Brain microvascular endothelial cell (primary cell): ENCODE measurements around the gene C5orf63.
"Not testable (repeated sequence)": the region's sequence is repeated elsewhere in the genome, so short reads cannot be mapped to it uniquely, and the experiment has no call there.

Experiments
- DNase-seq: peaks from one replicate; pipeline ENCODE4 v3.0.0-alpha.2; 2020
- H3K27ac ChIP-seq: fragments of 250-450 bp; sonication (Bioruptor Pico); 2 replicates; pipeline ENCODE4 v1.5.1; 2020; ENCODE audit warnings: mild to moderate bottlenecking, moderate library complexity
- H3K27me3 ChIP-seq: fragments of 250-450 bp; sonication (Bioruptor Pico); replicated peaks from 2 replicates; pipeline ENCODE4 v1.5.1; 2020; ENCODE audit warnings: mild to moderate bottlenecking
- H3K36me3 ChIP-seq: fragments of 250-450 bp; sonication (Bioruptor Pico); replicated peaks from 2 replicates; pipeline ENCODE4 v1.5.1; 2020; ENCODE audit warnings: mild to moderate bottlenecking
- H3K4me3 ChIP-seq: 2 replicates; pipeline ENCODE4 v1.5.1; 2011; ENCODE audit warnings: low read depth, mild to moderate bottlenecking, control low read depth, low read length, moderate library complexity
- CTCF ChIP-seq: IDR thresholded peaks from 2 replicates; pipeline ENCODE4 v1.5.1; 2011; ENCODE audit warnings: low read depth, mild to moderate bottlenecking, moderate library complexity, low read length, control low read depth, inconsistent platforms; ENCODE audit errors: missing control alignments
- in situ Hi-C: cut with HindIII; loops from 2 replicates; pipeline ENCODE4 v1.10.0; 2017; ENCODE audit warnings: low sequenced_read_pairs, low pct_ligation_motif_present

The C5orf63 gene

GRCh38 chr5:127072861-127073846 is at the start of gene C5orf63:
Gene C5orf63 (minus strand): TSS chr5:127073502. CDS start chr5:127058995, 14,507 bp downstream.
- in situ Hi-C loops: no loop called here
- TF ChIP-seq CTCF: no peak
- Histone ChIP-seq H3K27me3 (no peaks in the 10 kb centered on the region), H3K4me3 (peak within 1 kb of the TSS; percentile 65), H3K27ac (no peak within 1 kb of the TSS), H3K36me3 (no peaks in the 10 kb centered on the region)
- DNase-seq: no peak

- in situ Hi-C loops: no loop called here
- DNase-seq: peak; percentile 55
Observed at GRCh38 chr5:127112347-127112864, 39.1 kb upstream of the C5orf63 start.

GRCh38 chr5:127111112-127111511 is 37.8 kb upstream of the C5orf63 start:
- Histone ChIP-seq H3K36me3 (no peaks in the 10 kb centered on the region), H3K4me3 (no peak overlapping the region), H3K27ac (no peak overlapping the region), H3K27me3 (no peaks in the 10 kb centered on the region)
- DNase-seq: no peak
- in situ Hi-C loops: no loop called here
- TF ChIP-seq CTCF: no peak

More at GRCh38 chr5:127112347-127112864, 39.1 kb upstream of the C5orf63 start:
- Histone ChIP-seq H3K36me3 (no peaks in the 10 kb centered on the region), H3K27me3 (no peaks in the 10 kb centered on the region), H3K4me3 (no peak overlapping the region), H3K27ac (peak overlapping the region; percentile 42)
- no peak for TF ChIP-seq CTCF

GRCh38 chr5:127108624-127109260 is 35.4 kb upstream of the C5orf63 start:
- H3K27me3 ChIP-seq, H3K36me3 ChIP-seq, H3K27ac ChIP-seq, in situ Hi-C loops, DNase-seq, H3K4me3 ChIP-seq: not testable (repeated sequence)

- in situ Hi-C loops: no loop called here
- Histone ChIP-seq H3K4me3 (no peak overlapping the region), H3K27me3 (no peaks in the 10 kb centered on the region), H3K36me3 (no peaks in the 10 kb centered on the region), H3K27ac (no peak overlapping the region)
- no peak for DNase-seq
- TF ChIP-seq CTCF: no peak
Observed at GRCh38 chr5:127101935-127102334, 28.6 kb upstream of the C5orf63 start.

- H3K27ac ChIP-seq: no peak overlapping the region
- no peak for DNase-seq
- TF ChIP-seq CTCF: no peak
- H3K27me3 ChIP-seq: no peaks in the 10 kb centered on the region
- in situ Hi-C loops: no loop called here
- H3K4me3 ChIP-seq: no peak overlapping the region
- H3K36me3 ChIP-seq: no peaks in the 10 kb centered on the region
Observed at GRCh38 chr5:127101533-127101932, 28.2 kb upstream of the C5orf63 start.
